Inferior parietal cortex (tissue), 1 donor: ENCODE measurements around the gene CST2.
A peak's percentile ranks its signal among the peaks of the same experiment; 100 is the strongest.
"Not testable (repeated sequence)": the region's sequence is repeated elsewhere in the genome, so short reads cannot be mapped to it uniquely, and the experiment has no call there.

Experiments used
- DNase-seq: peaks from one replicate; pipeline ENCODE4 v3.0.0-alpha.2; 2016; ENCODE audit errors: extremely low spot score

The CST2 gene

GRCh38 chr20:23810349-23810748 is 16.2 kb downstream of the CST2 start:
- DNase-seq: not testable (repeated sequence)

GRCh38 chr20:23800865-23801264 is 25.7 kb downstream of the CST2 start:
- no peak for DNase-seq

- DNase-seq: peak; percentile 7
Observed at GRCh38 chr20:23799216-23799847, 27.2 kb downstream of the CST2 start.

GRCh38 chr20:23795526-23795925 is 31.0 kb downstream of the CST2 start:
- no peak for DNase-seq

- DNase-seq: no peak
Observed at GRCh38 chr20:23794841-23795240, 31.7 kb downstream of the CST2 start.

GRCh38 chr20:23794065-23794464 is 32.5 kb downstream of the CST2 start:
- no peak for DNase-seq

GRCh38 chr20:23783447-23783846 is 43.1 kb downstream of the CST2 start:
- no peak for DNase-seq

GRCh38 chr20:23782366-23782983 is 44.1 kb downstream of the CST2 start:
- no peak for DNase-seq

GRCh38 chr20:23778676-23779075 is 47.9 kb downstream of the CST2 start:
- DNase-seq: not testable (repeated sequence)

- DNase-seq: not testable (repeated sequence)
Observed at GRCh38 chr20:23777380-23777779, 49.1 kb downstream of the CST2 start.

GRCh38 chr20:23776067-23776771 is 50.3 kb downstream of the CST2 start:
- DNase-seq: no peak

GRCh38 chr20:23774081-23774480 is 52.4 kb downstream of the CST2 start:
- no peak for DNase-seq
